ENCODE data around the gene DDX51. TPM values are rescaled to one million over a fixed set of nuclear protein-coding genes. Genes with fewer than 3 reads are reported as not detected.

The DDX51 gene
- total and polyA plus RNA-seq, 2 of the 4 experiments (the other 2 are of a cell fraction): 3.8 to 14.5 TPM

- Histone ChIP-seq H3K4ac (ENCODE audit: low read depth, low read length) (no peak overlapping the region), H2AK5ac (ENCODE audit: low read depth, low read length) (no peak overlapping the region), H3K18ac (ENCODE audit: low read depth, low read length) (no peak overlapping the region), H2AFZ (replicated peaks; ENCODE audit: low read length, poor library complexity) (no peak overlapping the region), H4K8ac (ENCODE audit: low read depth in 2 of 2, low read length in 2 of 2) (no peak overlapping the region), H3K14ac (replicated peaks; ENCODE audit: low read depth, low read length) (no peak overlapping the region), H2AK9ac (replicated peaks; ENCODE audit: low read depth, low read length, poor library complexity) (no peak overlapping the region), H3K9me1 (ENCODE audit: insufficient read depth, low read length) (no peaks in the 10 kb centered on the region; the same call in 1 of the 2 replicates), H3K4me3 (ENCODE audit: insufficient read depth, low read depth, low read length) (no peak overlapping the region), H4K91ac (ENCODE audit: insufficient read depth, low read depth, low read length) (no peak overlapping the region), H2BK120ac (ENCODE audit: low read depth, low read length) (no peak overlapping the region), H3K9ac (ENCODE audit: low read depth, low read length) (no peak overlapping the region), H2BK20ac (ENCODE audit: low read depth, low read length) (no peak overlapping the region), H2BK15ac (ENCODE audit: low read depth, low read length) (no peak overlapping the region), H4K20me1 (ENCODE audit: insufficient read depth, low read length) (no peaks in the 10 kb centered on the region; the same call in 1 of the 2 replicates), H3K79me1 (ENCODE audit: low read depth in 1 of 2, low read length in 2 of 2) (no peaks in the 10 kb centered on the region), H3K56ac (ENCODE audit: extremely low read depth, insufficient read depth, low read length) (no peak overlapping the region), H3K9me3 (ENCODE audit: control insufficient read depth, insufficient read depth, low read length) (no peaks in the 10 kb centered on the region), H3K4me2 (ENCODE audit: low read depth, low read length) (no peak overlapping the region), H3K36me3 (ENCODE audit: control insufficient read depth, insufficient read depth, low read length) (no peaks in the 10 kb centered on the region), H3K4me1 (ENCODE audit: control insufficient read depth, insufficient read depth, low read length) (peaks cover 8% of the 10 kb centered on the region; the same call in 1 of the 2 replicates), H3K23ac (ENCODE audit: low read depth, low read length) (no peak overlapping the region), H3K27me3 (ENCODE audit: control insufficient read depth, insufficient read depth, low read length) (peaks cover 63% of the 10 kb centered on the region), H4K5ac (ENCODE audit: low read depth, low read length) (no peak overlapping the region), H3K27ac (ENCODE audit: insufficient read depth, low read length) (no peak overlapping the region), H2BK5ac (ENCODE audit: low read depth, low read length, poor library complexity, severe bottlenecking) (no peak overlapping the region)
- no peak for TF ChIP-seq ELK1 (IDR thresholded peaks at IDR 0.05; ENCODE audit: borderline replicate concordance, low read depth, low read length)
- no peak for TF ChIP-seq RFX5 (IDR thresholded peaks at IDR 0.05; ENCODE audit: low read depth, low read length)
- TF ChIP-seq MAZ (IDR thresholded peaks at IDR 0.05; ENCODE audit: borderline replicate concordance, low read depth, low read length): no peak
- TF ChIP-seq FOS (IDR thresholded peaks at IDR 0.05; ENCODE audit: low read depth, low read length): no peak
- TF ChIP-seq MAFK (IDR thresholded peaks at IDR 0.05; ENCODE audit: low read depth, low read length): no peak
- TF ChIP-seq POLR2A (IDR thresholded peaks at IDR 0.05; ENCODE audit: low read depth, low read length): no peak
- TF ChIP-seq SMC3 (IDR thresholded peaks at IDR 0.05; ENCODE audit: low read depth, low read length): no peak
- no peak for TF ChIP-seq NFE2L2 (IDR thresholded peaks at IDR 0.05; ENCODE audit: low read depth, low read length)
- no peak for TF ChIP-seq CHD1 (IDR thresholded peaks at IDR 0.05; ENCODE audit: low read depth, low read length)
- no peak for TF ChIP-seq USF2 (IDR thresholded peaks at IDR 0.05; ENCODE audit: low read depth, low read length)
- no peak for TF ChIP-seq RCOR1 (IDR thresholded peaks at IDR 0.05; ENCODE audit: insufficient replicate concordance, low read length)
- TF ChIP-seq BHLHE40 (IDR thresholded peaks at IDR 0.05; ENCODE audit: low read depth, low read length): no peak
- TF ChIP-seq MXI1 (IDR thresholded peaks at IDR 0.05; ENCODE audit: borderline replicate concordance, low read depth, low read length): no peak
- no peak for TF ChIP-seq RAD21 (IDR thresholded peaks at IDR 0.05; ENCODE audit: low read length)
- no peak for TF ChIP-seq CEBPB (IDR thresholded peaks at IDR 0.05; ENCODE audit: low read depth, low read length)
- 88% methylated on average over 8 of the region's 30 CpGs; no CpG with 5 or more reads in 1 of the 2 experiments for WGBS, 2 experiments (ENCODE audit: extremely low coverage in 2 of 2, insufficient read length in 1 of 2)
- DNase-seq (no peak), ATAC-seq (ENCODE audit: low read depth) (no peak)
- BruUV-seq (replicated peaks): no TSS peak
- in situ Hi-C loops (cut with MboI; ENCODE audit: low sequenced_read_pairs): no loop called here
- ChIA-PET POLR2A (ENCODE audit: unreplicated experiment) (no interaction called here), CTCF (no interaction called here)
- intact Hi-C loops (cut with micrococcal nuclease): no loop called here
- dilution Hi-C loops (cut with HindIII; ENCODE audit: low sequenced_read_pairs, unreplicated experiment): no loop called here
These were observed 30.1 kb upstream of the DDX51 start for GRCh38 chr12:132174015-132174838.
